HG02884 (cell line): ENCODE measurements around the gene SCT.
"Not testable (repeated sequence)": the region's sequence is repeated elsewhere in the genome, so short reads cannot be mapped to it uniquely, and the experiment has no call there.

Experiments used
- ATAC-seq: cut with Tn5 transposase; IDR thresholded peaks from one replicate; pipeline ENCODE4 v1.9.1; 2021; ENCODE audit warnings: mild to moderate bottlenecking, moderate library complexity; ENCODE audit not compliant: unreplicated experiment

The SCT gene

GRCh38 chr11:626475-627307, at the start of gene SCT:
SCT (minus strand) TSS chr11:627181; CDS start chr11:627143, 38 bp downstream.
- ATAC-seq, result no peak

- ATAC-seq, result no peak
These were observed 47.4 kb upstream of the SCT start for GRCh38 chr11:674406-674805.

- ATAC-seq, result no peak
These were observed 46.9 kb upstream of the SCT start for GRCh38 chr11:673866-674265.

- no peak for ATAC-seq
These were observed 38.8 kb upstream of the SCT start for GRCh38 chr11:665704-666281.

- ATAC-seq, result no peak
These were observed 38.2 kb upstream of the SCT start for GRCh38 chr11:665062-665703.

GRCh38 chr11:662689-663274, 35.8 kb upstream of the SCT start:
- ATAC-seq, result no peak

- no peak for ATAC-seq
These were observed 33.9 kb upstream of the SCT start for GRCh38 chr11:660681-661444.

- ATAC-seq, result no peak
These were observed 33.3 kb upstream of the SCT start for GRCh38 chr11:660281-660680.

- ATAC-seq, result no peak
These were observed 32.6 kb upstream of the SCT start for GRCh38 chr11:659532-660085.

- ATAC-seq, result no peak
These were observed 30.7 kb upstream of the SCT start for GRCh38 chr11:657691-658126.

- no peak for ATAC-seq
These were observed 29.9 kb upstream of the SCT start for GRCh38 chr11:656866-657265.

- ATAC-seq, result no peak
These were observed 29.4 kb upstream of the SCT start for GRCh38 chr11:656426-656825.

- ATAC-seq, result no peak
These were observed 28.2 kb upstream of the SCT start for GRCh38 chr11:655036-655726.

GRCh38 chr11:654444-654843, 27.5 kb upstream of the SCT start:
- not testable (repeated sequence) for ATAC-seq

- ATAC-seq, result no peak
These were observed 26.9 kb upstream of the SCT start for GRCh38 chr11:653837-654236.

- not testable (repeated sequence) for ATAC-seq
These were observed 26.2 kb upstream of the SCT start for GRCh38 chr11:653136-653535.

GRCh38 chr11:650482-650881, 23.5 kb upstream of the SCT start:
- no peak for ATAC-seq

GRCh38 chr11:647672-648158, 20.7 kb upstream of the SCT start:
- ATAC-seq, result not testable (repeated sequence)

GRCh38 chr11:646214-646613, 19.2 kb upstream of the SCT start:
- ATAC-seq, result no peak

- ATAC-seq, result no peak
These were observed 18.6 kb upstream of the SCT start for GRCh38 chr11:645536-645935.
